Parathyroid adenoma (tissue), 2 donors: Measurements from ENCODE around the gene CCL13.

Source experiments
- H2AFZ ChIP-seq: fragments of 300-600 bp; sonication (generic); one replicate; pipeline ENCODE4 v1.7.0; 2017; ENCODE audit warnings: antibody characterized with exemption, mild to moderate bottlenecking
- H3K27ac ChIP-seq: fragments of 300-600 bp; sonication (generic); one replicate; pipeline ENCODE4 v1.7.0; 2017
- H3K27me3 ChIP-seq: fragments of 300-600 bp; sonication (generic); one replicate; pipeline ENCODE4 v1.7.0; 2017; ENCODE audit warnings: low read length; ENCODE audit not compliant: control insufficient read depth, insufficient read depth
- H3K36me3 ChIP-seq: fragments of 300-600 bp; sonication (generic); one replicate; pipeline ENCODE4 v1.7.0; 2017; ENCODE audit warnings: low read length; ENCODE audit not compliant: control insufficient read depth, insufficient read depth
- H3K4me1 ChIP-seq: fragments of 300-600 bp; sonication (generic); one replicate; pipeline ENCODE4 v1.7.0; 2017; ENCODE audit warnings: control low read depth
- H3K4me2 ChIP-seq: fragments of 300-600 bp; sonication (generic); one replicate; pipeline ENCODE4 v1.7.0; 2017; ENCODE audit warnings: low read length
- H3K4me3 ChIP-seq: fragments of 300-600 bp; sonication (generic); one replicate; pipeline ENCODE4 v1.7.0; 2017; ENCODE audit warnings: low read depth, low read length
- H3K79me2 ChIP-seq: fragments of 300-600 bp; sonication (generic); one replicate; pipeline ENCODE4 v1.7.0; 2017; ENCODE audit warnings: control low read depth
- H3K9ac ChIP-seq: fragments of 300-600 bp; sonication (generic); one replicate; pipeline ENCODE4 v1.7.0; 2017; ENCODE audit warnings: mild to moderate bottlenecking
- H3K9me3 ChIP-seq: fragments of 300-600 bp; sonication (generic); one replicate; pipeline ENCODE4 v1.7.0; 2017; ENCODE audit warnings: low read length; ENCODE audit not compliant: control insufficient read depth
- CTCF ChIP-seq: fragments of 300-600 bp; sonication (generic); IDR thresholded peaks from one replicate; pipeline ENCODE4 v1.7.0; 2017; ENCODE audit warnings: antibody characterized with exemption, mild to moderate bottlenecking
- donor health status: primary hyperparathyroidism.

CCL13 gene

GRCh38 chr17:34384271-34384670, 28.0 kb downstream of the CCL13 start:
- no peaks in the 10 kb centered on the region for H3K4me1 ChIP-seq
- H3K4me2 ChIP-seq, result no peak overlapping the region
- no peak overlapping the region for H3K4me3 ChIP-seq
- TF ChIP-seq CTCF, result no peak
- H3K9ac ChIP-seq, result no peak overlapping the region
- H3K9me3 ChIP-seq, result no peaks in the 10 kb centered on the region
- H2AFZ ChIP-seq, result no peak overlapping the region
- no peaks in the 10 kb centered on the region for H3K79me2 ChIP-seq
- H3K27ac ChIP-seq, result no peak overlapping the region
- no peaks in the 10 kb centered on the region for H3K36me3 ChIP-seq
- no peaks in the 10 kb centered on the region for H3K27me3 ChIP-seq

- Histone ChIP-seq H3K9ac (no peak overlapping the region), H3K79me2 (no peaks in the 10 kb centered on the region), H3K4me1 (no peaks in the 10 kb centered on the region), H3K27me3 (no peaks in the 10 kb centered on the region), H3K9me3 (no peaks in the 10 kb centered on the region), H2AFZ (no peak overlapping the region), H3K27ac (no peak overlapping the region), H3K36me3 (no peaks in the 10 kb centered on the region), H3K4me2 (no peak overlapping the region), H3K4me3 (no peak overlapping the region)
- no peak for TF ChIP-seq CTCF
Measured at GRCh38 chr17:34384822-34385605, 28.7 kb downstream of the CCL13 start.

- no peaks in the 10 kb centered on the region for H3K79me2 ChIP-seq
- H3K4me1 ChIP-seq, result no peaks in the 10 kb centered on the region
- H3K27me3 ChIP-seq, result no peaks in the 10 kb centered on the region
- no peaks in the 10 kb centered on the region for H3K36me3 ChIP-seq
- H3K4me2 ChIP-seq, result no peak overlapping the region
- no peaks in the 10 kb centered on the region for H3K9me3 ChIP-seq
- TF ChIP-seq CTCF, result no peak
- no peak overlapping the region for H2AFZ ChIP-seq
- no peak overlapping the region for H3K27ac ChIP-seq
- H3K4me3 ChIP-seq, result no peak overlapping the region
- no peak overlapping the region for H3K9ac ChIP-seq
Measured at GRCh38 chr17:34386343-34386696, 30.0 kb downstream of the CCL13 start.

- TF ChIP-seq CTCF, result no peak
- H3K4me2 ChIP-seq, result no peak overlapping the region
Measured at GRCh38 chr17:34386697-34387550, 30.6 kb downstream of the CCL13 start.

More at GRCh38 chr17:34386697-34387550, 30.6 kb downstream of the CCL13 start:
- Histone ChIP-seq H3K9me3 (no peaks in the 10 kb centered on the region), H2AFZ (no peak overlapping the region), H3K27ac (no peak overlapping the region), H3K9ac (no peak overlapping the region), H3K79me2 (no peaks in the 10 kb centered on the region), H3K27me3 (no peaks in the 10 kb centered on the region), H3K36me3 (no peaks in the 10 kb centered on the region), H3K4me1 (no peaks in the 10 kb centered on the region), H3K4me3 (no peak overlapping the region)
